Right lobe of liver (tissue), 6 donors: ENCODE results near the gene PLPPR4. TPM values are rescaled to one million over a fixed set of nuclear protein-coding genes. Genes with fewer than 3 reads are reported as not detected.

Experiments
- ATAC-seq, 4 donors: fragments of 200-7000 bp; cut with Tn5 transposase; one replicate each; pipeline ENCODE4 v1.9.1; 2020; ENCODE audit warnings: mild to moderate bottlenecking in 4 of 4, moderate library complexity in 4 of 4
- DNase-seq, 3 donors: peaks; one replicate each; pipeline ENCODE4 v3.0.0-alpha.2; 2020
- H3K27ac ChIP-seq, 3 donors: fragments of 200-600 bp; one replicate each; pipeline ENCODE4 v1.8.0; 2022
- H3K27me3 ChIP-seq, 2 donors: fragments of 200-600 bp; one replicate each; pipeline ENCODE4 v1.8.0; 2022
- H3K36me3 ChIP-seq, 4 donors: fragments of 200-600 bp; sonication (generic) in 1 of 4; one replicate each; pipeline versions ENCODE4 v1.5.1 to v1.8.0; 2017 to 2022; ENCODE audit warnings: control low read depth in 1 of 4
- H3K4me1 ChIP-seq, 4 donors: fragments of 200-600 bp; sonication (generic) in 1 of 4; one replicate each; pipeline versions ENCODE4 v1.5.1 to v1.8.0; 2017 to 2022; ENCODE audit warnings: control low read depth in 1 of 4
- H3K4me3 ChIP-seq, 3 donors: fragments of 200-600 bp; one replicate each; pipeline ENCODE4 v1.8.0; 2022
- H3K9me3 ChIP-seq, 4 donors: fragments of 200-600 bp; sonication (generic) in 1 of 4; one replicate each; pipeline versions ENCODE4 v1.5.1 to v1.8.0; 2017 to 2022; ENCODE audit warnings: control low read depth in 1 of 4
- CTCF ChIP-seq, 4 donors: fragments of 200-600 bp in 3 of 4; fragments of 450-650 bp in 1 of 4; IDR thresholded peaks; one replicate each; pipeline versions ENCODE4 v1.5.1 to v1.8.0; 2016 to 2022; ENCODE audit warnings: antibody characterized with exemption in 4 of 4, mild to moderate bottlenecking in 2 of 4
- POLR2A ChIP-seq: fragments of 450-650 bp; IDR thresholded peaks from one replicate; pipeline ENCODE4 v1.6.1; 2017; ENCODE audit warnings: antibody characterized with exemption, mild to moderate bottlenecking
- WGBS: methylation state at CpG from one replicate; pipeline ENCODE4 v1.1.6; 2018; ENCODE audit warnings: low coverage, low lambda C conversion rate; ENCODE audit not compliant: insufficient coverage; ENCODE audit errors: missing lambda C conversion rate; 5-methylcytosine and 5-hydroxymethylcytosine counted together
- intact Hi-C, 2 donors: fragments of 100-400 bp; cut with DNase I; formaldehyde crosslinking; loops; one replicate each; pipeline versions ENCODE4 v1.11.2 to v1.14.1; 2022
- total RNA-seq, 6 experiments: library from RNA; depleted of rRNA in 2 of 6; stranded (reverse); fragments of >200 nt in 2 of 6; fragmentation: NEBNext Ultra II Directional in 3 of 6; extraction: Animal tissue kit (Norgen Biotek cat#: 25700) in 3 of 6; gene quantifications; one replicate each; pipeline versions ENCODE4 v1.1.0 to v1.2.4, GENCODE V29; 2016 to 2023
- donor health status: DM: no; HTN: yes; CAD: no.
- donor health status: DM: no; HTN: no; CAD: no.
- donor health status: DM: no; HTN: no; CAD: no.
- donor health status: DM: no; HTN: yes; CAD: no.
- donor health status: DM: no; HTN: yes; CAD: no.

PLPPR4 gene
- total RNA-seq, 6 experiments from 2014 or later: 0.12 to 0.19 (median 0.18) TPM; not detected in 3

- H3K9me3 ChIP-seq: no peaks in the 10 kb centered on the region
- intact Hi-C loops: no loop called here
- no peaks in the 10 kb centered on the region for H3K36me3 ChIP-seq
- H3K4me3 ChIP-seq: no peak overlapping the region
- H3K27me3 ChIP-seq: no peaks in the 10 kb centered on the region
- H3K4me1 ChIP-seq: no peaks in the 10 kb centered on the region
- no peak for TF ChIP-seq POLR2A
- no peak for TF ChIP-seq CTCF (IDR thresholded peaks at IDR 0.05)
- ATAC-seq: no peak
- no peak for DNase-seq
- no peak overlapping the region for H3K27ac ChIP-seq
Measured at GRCh38 chr1:99218999-99219398, 45.3 kb upstream of the PLPPR4 start.

- no peak overlapping the region for H3K4me3 ChIP-seq
- no peaks in the 10 kb centered on the region for H3K9me3 ChIP-seq
- DNase-seq: no peak
- H3K27me3 ChIP-seq: no peaks in the 10 kb centered on the region
- intact Hi-C loops: no loop called here
- ATAC-seq: no peak
- TF ChIP-seq CTCF (IDR thresholded peaks at IDR 0.05): no peak
- no peak for TF ChIP-seq POLR2A
- 55% methylated on average over 3 of the region's 3 CpGs for WGBS
- H3K36me3 ChIP-seq: no peaks in the 10 kb centered on the region
- no peak overlapping the region for H3K27ac ChIP-seq
- no peaks in the 10 kb centered on the region for H3K4me1 ChIP-seq
Measured at GRCh38 chr1:99227056-99227897, 37.0 kb upstream of the PLPPR4 start.

GRCh38 chr1:99228153-99228552 lies 36.1 kb upstream of the PLPPR4 start:
- Histone ChIP-seq H3K27me3 (no peaks in the 10 kb centered on the region), H3K4me1 (no peaks in the 10 kb centered on the region), H3K27ac (no peak overlapping the region), H3K4me3 (no peak overlapping the region), H3K36me3 (no peaks in the 10 kb centered on the region), H3K9me3 (no peaks in the 10 kb centered on the region)
- TF ChIP-seq POLR2A (no peak), CTCF (IDR thresholded peaks at IDR 0.05) (no peak)
- DNase-seq (no peak), ATAC-seq (no peak)
- intact Hi-C loops: no loop called here
- WGBS: 89% methylated on average over 1 of the region's 2 CpGs

GRCh38 chr1:99229122-99229521 lies 35.2 kb upstream of the PLPPR4 start:
- no peaks in the 10 kb centered on the region for H3K9me3 ChIP-seq
- DNase-seq (no peak), ATAC-seq (no peak)
- no peaks in the 10 kb centered on the region for H3K27me3 ChIP-seq
- no peak overlapping the region for H3K27ac ChIP-seq
- H3K4me1 ChIP-seq: no peaks in the 10 kb centered on the region
- intact Hi-C loops: no loop called here
- WGBS: 72% methylated on average over 3 of the region's 3 CpGs
- no peaks in the 10 kb centered on the region for H3K36me3 ChIP-seq
- no peak overlapping the region for H3K4me3 ChIP-seq
- no peak for TF ChIP-seq POLR2A
- no peak for TF ChIP-seq CTCF (IDR thresholded peaks at IDR 0.05)

GRCh38 chr1:99230695-99231094 lies 33.6 kb upstream of the PLPPR4 start:
- TF ChIP-seq POLR2A: no peak
- no peak for TF ChIP-seq CTCF (IDR thresholded peaks at IDR 0.05)
- Histone ChIP-seq H3K4me1 (no peaks in the 10 kb centered on the region), H3K27me3 (no peaks in the 10 kb centered on the region), H3K27ac (no peak overlapping the region), H3K4me3 (no peak overlapping the region), H3K36me3 (no peaks in the 10 kb centered on the region), H3K9me3 (no peaks in the 10 kb centered on the region)
- DNase-seq (no peak), ATAC-seq (no peak)
- intact Hi-C loops: no loop called here
